ENCODE data around the gene PCMTD2. TPM values are rescaled to one million over a fixed set of nuclear protein-coding genes. Genes with fewer than 3 reads are reported as not detected.

PCMTD2 gene
- total RNA-seq, 1 donor from 2014 or later = 53.4 TPM

- no peak overlapping the region for H3K27ac Mint-ChIP-seq
- no peaks in the 10 kb centered on the region for H3K9me3 Mint-ChIP-seq
- intact Hi-C loops (cut with micrococcal nuclease) = no loop called here
- no peak overlapping the region for H3K4me3 Mint-ChIP-seq
- no peak for DNase-seq
- POLR2A ChIA-PET = no interaction called here
- H3K36me3 Mint-ChIP-seq (ENCODE audit: low read depth) = peaks cover 80% of the 10 kb centered on the region
- CTCF ChIA-PET = no interaction called here
- no peaks in the 10 kb centered on the region for H3K27me3 Mint-ChIP-seq
- no peak for TF ChIP-seq CTCF (IDR thresholded peaks at IDR 0.05)
- no peak for ATAC-seq (ENCODE audit: low read depth)
- H3K4me1 Mint-ChIP-seq = peaks cover 20% of the 10 kb centered on the region
These were observed 9.7 kb downstream of the PCMTD2 start for GRCh38 chr20:64265201-64265600.

- peaks cover 12% of the 10 kb centered on the region for H3K4me1 Mint-ChIP-seq
- CTCF ChIA-PET = no interaction called here
- no peak overlapping the region for H3K27ac Mint-ChIP-seq
- no peaks in the 10 kb centered on the region for H3K27me3 Mint-ChIP-seq
- no peaks in the 10 kb centered on the region for H3K9me3 Mint-ChIP-seq
- H3K4me3 Mint-ChIP-seq = no peak overlapping the region
- ATAC-seq (ENCODE audit: low read depth) (no peak), DNase-seq (no peak)
- intact Hi-C loops (cut with micrococcal nuclease) = no loop called here
- no peak for TF ChIP-seq CTCF (IDR thresholded peaks at IDR 0.05)
- peaks cover 78% of the 10 kb centered on the region for H3K36me3 Mint-ChIP-seq (ENCODE audit: low read depth)
- POLR2A ChIA-PET = no interaction called here
These were observed 11.4 kb downstream of the PCMTD2 start for GRCh38 chr20:64266988-64267387.

- TF ChIP-seq CTCF (IDR thresholded peaks at IDR 0.05) = no peak
- Mint-ChIP-seq H3K27ac (no peak overlapping the region), H3K9me3 (no peaks in the 10 kb centered on the region), H3K4me3 (no peak overlapping the region), H3K36me3 (ENCODE audit: low read depth) (peaks cover 77% of the 10 kb centered on the region), H3K27me3 (no peaks in the 10 kb centered on the region), H3K4me1 (peaks cover 6% of the 10 kb centered on the region)
- no peak for DNase-seq
- intact Hi-C loops (cut with micrococcal nuclease) = no loop called here
- no peak for ATAC-seq (ENCODE audit: low read depth)
- ChIA-PET CTCF (no interaction called here), POLR2A (no interaction called here)
These were observed 12.6 kb downstream of the PCMTD2 start for GRCh38 chr20:64268174-64268573.

- H3K4me3 Mint-ChIP-seq = no peak overlapping the region
- CTCF ChIA-PET = no interaction called here
- no peak for TF ChIP-seq CTCF (IDR thresholded peaks at IDR 0.05)
- intact Hi-C loops (cut with micrococcal nuclease) = no loop called here
- POLR2A ChIA-PET = no interaction called here
- no peaks in the 10 kb centered on the region for H3K27me3 Mint-ChIP-seq
- no peaks in the 10 kb centered on the region for H3K9me3 Mint-ChIP-seq
- H3K4me1 Mint-ChIP-seq = no peaks in the 10 kb centered on the region
- H3K36me3 Mint-ChIP-seq (ENCODE audit: low read depth) = peaks cover 74% of the 10 kb centered on the region
- H3K27ac Mint-ChIP-seq = no peak overlapping the region
- ATAC-seq (ENCODE audit: low read depth) (no peak), DNase-seq (no peak)
These were observed 14.3 kb downstream of the PCMTD2 start for GRCh38 chr20:64269604-64270411.

GRCh38 chr20:64271636-64272035, 16.1 kb downstream of the PCMTD2 start:
- no peaks in the 10 kb centered on the region for H3K9me3 Mint-ChIP-seq
- ATAC-seq (ENCODE audit: low read depth) = no peak
- no peak for TF ChIP-seq CTCF (IDR thresholded peaks at IDR 0.05)
- no peaks in the 10 kb centered on the region for H3K4me1 Mint-ChIP-seq
- H3K4me3 Mint-ChIP-seq = no peak overlapping the region
- no peak overlapping the region for H3K27ac Mint-ChIP-seq
- DNase-seq = no peak
- H3K36me3 Mint-ChIP-seq (ENCODE audit: low read depth) = peaks cover 71% of the 10 kb centered on the region
- no peaks in the 10 kb centered on the region for H3K27me3 Mint-ChIP-seq
- POLR2A ChIA-PET = no interaction called here
- intact Hi-C loops (cut with micrococcal nuclease) = no loop called here
- CTCF ChIA-PET = no interaction called here
